Measurements from ENCODE around the gene WAPL. TPM values are rescaled to one million over a fixed set of nuclear protein-coding genes. Genes with fewer than 3 reads are reported as not detected.

The WAPL gene
- total and polyA plus RNA-seq, 2 of the 13 experiments (the other 11 are each of a cell fraction or from before 2014, with no cell fraction given): 13.2 to 43.5 TPM

DNA sequence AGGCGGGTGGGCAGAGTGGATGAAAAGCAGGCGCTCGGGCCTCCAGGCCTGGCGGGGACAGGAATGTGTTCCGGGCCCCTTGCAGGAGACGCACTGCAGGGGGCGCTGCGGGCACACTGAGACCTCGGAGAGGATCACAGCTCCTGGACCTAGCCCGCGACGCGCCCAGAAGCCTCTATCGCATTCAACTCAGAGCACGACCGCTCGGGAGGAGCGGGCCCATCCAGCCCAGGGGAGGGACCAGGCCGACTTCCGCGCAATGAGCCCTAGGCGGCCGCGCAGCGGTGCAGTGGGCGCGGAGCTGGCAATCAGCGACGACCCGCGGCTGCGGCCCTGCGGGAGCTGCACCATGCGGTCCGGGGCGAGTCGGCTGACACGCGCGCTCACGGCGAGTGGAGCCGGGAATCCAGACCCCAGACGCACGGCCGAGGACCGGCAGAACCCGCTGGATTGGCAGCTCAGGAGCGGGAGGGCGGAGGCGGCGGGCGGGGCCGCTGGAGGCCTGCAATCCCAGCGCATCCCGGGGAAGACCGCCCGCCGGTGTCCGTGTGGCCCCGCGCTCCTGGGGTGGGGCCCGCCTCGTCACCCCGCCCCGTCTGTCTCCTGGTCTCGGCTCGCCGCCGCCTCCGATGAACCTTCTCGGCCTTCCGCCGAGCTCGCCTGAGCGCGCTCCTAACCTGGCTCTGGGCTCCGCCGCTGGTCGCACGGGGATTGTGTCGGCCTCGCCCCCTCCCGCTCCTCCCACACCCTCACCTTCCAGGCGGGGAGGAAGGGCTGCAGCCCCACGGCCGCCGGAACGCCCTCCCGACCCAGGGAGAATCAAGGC, 121.5 kb downstream of the WAPL start (continued):
- TF ChIP-seq, protein P1, sequence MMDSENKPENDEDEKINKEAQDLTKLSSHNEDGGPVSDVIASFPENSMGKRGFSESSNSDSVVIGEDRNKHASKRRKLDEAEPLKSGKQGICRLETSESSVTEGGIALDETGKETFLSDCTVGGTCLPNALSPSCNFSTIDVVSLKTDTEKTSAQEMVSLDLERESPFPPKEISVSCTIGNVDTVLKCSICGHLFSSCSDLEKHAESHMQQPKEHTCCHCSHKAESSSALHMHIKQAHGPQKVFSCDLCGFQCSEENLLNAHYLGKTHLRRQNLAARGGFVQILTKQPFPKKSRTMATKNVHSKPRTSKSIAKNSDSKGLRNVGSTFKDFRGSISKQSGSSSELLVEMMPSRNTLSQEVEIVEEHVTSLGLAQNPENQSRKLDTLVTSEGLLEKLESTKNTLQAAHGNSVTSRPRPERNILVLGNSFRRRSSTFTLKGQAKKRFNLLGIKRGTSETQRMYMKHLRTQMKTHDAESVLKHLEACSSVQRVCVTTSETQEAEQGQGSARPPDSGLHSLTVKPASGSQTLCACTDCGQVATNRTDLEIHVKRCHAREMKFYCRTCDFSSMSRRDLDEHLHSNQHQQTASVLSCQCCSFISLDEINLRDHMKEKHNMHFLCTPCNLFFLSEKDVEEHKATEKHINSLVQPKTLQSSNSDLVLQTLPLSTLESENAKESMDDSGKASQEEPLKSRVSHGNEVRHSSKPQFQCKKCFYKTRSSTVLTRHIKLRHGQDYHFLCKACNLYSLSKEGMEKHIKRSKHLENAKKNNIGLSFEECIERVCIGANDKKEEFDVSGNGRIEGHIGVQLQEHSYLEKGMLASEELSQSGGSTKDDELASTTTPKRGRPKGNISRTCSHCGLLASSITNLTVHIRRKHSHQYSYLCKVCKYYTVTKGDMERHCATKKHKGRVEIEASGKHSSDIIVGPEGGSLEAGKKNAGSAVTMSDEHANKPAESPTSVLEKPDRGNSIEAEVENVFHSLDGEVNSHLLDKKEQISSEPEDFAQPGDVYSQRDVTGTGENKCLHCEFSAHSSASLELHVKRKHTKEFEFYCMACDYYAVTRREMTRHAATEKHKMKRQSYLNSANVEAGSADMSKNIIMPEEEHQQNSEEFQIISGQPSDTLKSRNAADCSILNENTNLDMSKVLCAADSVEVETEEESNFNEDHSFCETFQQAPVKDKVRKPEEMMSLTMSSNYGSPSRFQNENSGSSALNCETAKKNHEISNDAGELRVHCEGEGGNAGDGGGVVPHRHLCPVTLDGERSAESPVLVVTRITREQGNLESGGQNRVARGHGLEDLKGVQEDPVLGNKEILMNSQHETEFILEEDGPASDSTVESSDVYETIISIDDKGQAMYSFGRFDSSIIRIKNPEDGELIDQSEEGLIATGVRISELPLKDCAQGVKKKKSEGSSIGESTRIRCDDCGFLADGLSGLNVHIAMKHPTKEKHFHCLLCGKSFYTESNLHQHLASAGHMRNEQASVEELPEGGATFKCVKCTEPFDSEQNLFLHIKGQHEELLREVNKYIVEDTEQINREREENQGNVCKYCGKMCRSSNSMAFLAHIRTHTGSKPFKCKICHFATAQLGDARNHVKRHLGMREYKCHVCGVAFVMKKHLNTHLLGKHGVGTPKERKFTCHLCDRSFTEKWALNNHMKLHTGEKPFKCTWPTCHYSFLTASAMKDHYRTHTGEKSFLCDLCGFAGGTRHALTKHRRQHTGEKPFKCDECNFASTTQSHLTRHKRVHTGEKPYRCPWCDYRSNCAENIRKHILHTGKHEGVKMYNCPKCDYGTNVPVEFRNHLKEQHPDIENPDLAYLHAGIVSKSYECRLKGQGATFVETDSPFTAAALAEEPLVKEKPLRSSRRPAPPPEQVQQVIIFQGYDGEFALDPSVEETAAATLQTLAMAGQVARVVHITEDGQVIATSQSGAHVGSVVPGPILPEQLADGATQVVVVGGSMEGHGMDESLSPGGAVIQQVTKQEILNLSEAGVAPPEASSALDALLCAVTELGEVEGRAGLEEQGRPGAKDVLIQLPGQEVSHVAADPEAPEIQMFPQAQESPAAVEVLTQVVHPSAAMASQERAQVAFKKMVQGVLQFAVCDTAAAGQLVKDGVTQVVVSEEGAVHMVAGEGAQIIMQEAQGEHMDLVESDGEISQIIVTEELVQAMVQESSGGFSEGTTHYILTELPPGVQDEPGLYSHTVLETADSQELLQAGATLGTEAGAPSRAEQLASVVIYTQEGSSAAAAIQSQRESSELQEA (CRISPR knock-in tag; IDR thresholded peaks at IDR 0.05; ENCODE audit: not compliant biosample characterization): peak; percentile 73
- TF ChIP-seq IKZF4 (CRISPR knock-in tag; IDR thresholded peaks at IDR 0.05; ENCODE audit: borderline replicate concordance, low read depth, not compliant biosample characterization) (no peak), ZNF572 (CRISPR knock-in tag; IDR thresholded peaks at IDR 0.05) (0 out of 2 replicates have a peak, but pooled peaks have one; percentile 31), ZNF615 (CRISPR knock-in tag; IDR thresholded peaks at IDR 0.05; ENCODE audit: borderline replicate concordance) (no peak), RFXANK (CRISPR knock-in tag; IDR thresholded peaks at IDR 0.05) (no peak), SETDB1 (CRISPR knock-in tag; IDR thresholded peaks at IDR 0.05; ENCODE audit: borderline replicate concordance) (no peak), PPARG (CRISPR knock-in tag; conservative IDR thresholded peaks at IDR 0.05) (no peak; the same call in 1 of the 2 replicates), ZNF343 (CRISPR knock-in tag; IDR thresholded peaks at IDR 0.05) (peak; percentile 80; the same call in 1 of the 2 replicates), ZNF724P (CRISPR knock-in tag; IDR thresholded peaks at IDR 0.05; ENCODE audit: borderline replicate concordance) (peak; percentile 87), SP2 (CRISPR knock-in tag; IDR thresholded peaks at IDR 0.05) (peak; percentile 25; the same call in 1 of the 2 replicates), JARID2 (CRISPR knock-in tag; IDR thresholded peaks at IDR 0.05; ENCODE audit: insufficient replicate concordance) (no peak), SSRP1 (CRISPR knock-in tag; IDR thresholded peaks at IDR 0.05) (no peak)
- TF ChIP-seq, protein P2, sequence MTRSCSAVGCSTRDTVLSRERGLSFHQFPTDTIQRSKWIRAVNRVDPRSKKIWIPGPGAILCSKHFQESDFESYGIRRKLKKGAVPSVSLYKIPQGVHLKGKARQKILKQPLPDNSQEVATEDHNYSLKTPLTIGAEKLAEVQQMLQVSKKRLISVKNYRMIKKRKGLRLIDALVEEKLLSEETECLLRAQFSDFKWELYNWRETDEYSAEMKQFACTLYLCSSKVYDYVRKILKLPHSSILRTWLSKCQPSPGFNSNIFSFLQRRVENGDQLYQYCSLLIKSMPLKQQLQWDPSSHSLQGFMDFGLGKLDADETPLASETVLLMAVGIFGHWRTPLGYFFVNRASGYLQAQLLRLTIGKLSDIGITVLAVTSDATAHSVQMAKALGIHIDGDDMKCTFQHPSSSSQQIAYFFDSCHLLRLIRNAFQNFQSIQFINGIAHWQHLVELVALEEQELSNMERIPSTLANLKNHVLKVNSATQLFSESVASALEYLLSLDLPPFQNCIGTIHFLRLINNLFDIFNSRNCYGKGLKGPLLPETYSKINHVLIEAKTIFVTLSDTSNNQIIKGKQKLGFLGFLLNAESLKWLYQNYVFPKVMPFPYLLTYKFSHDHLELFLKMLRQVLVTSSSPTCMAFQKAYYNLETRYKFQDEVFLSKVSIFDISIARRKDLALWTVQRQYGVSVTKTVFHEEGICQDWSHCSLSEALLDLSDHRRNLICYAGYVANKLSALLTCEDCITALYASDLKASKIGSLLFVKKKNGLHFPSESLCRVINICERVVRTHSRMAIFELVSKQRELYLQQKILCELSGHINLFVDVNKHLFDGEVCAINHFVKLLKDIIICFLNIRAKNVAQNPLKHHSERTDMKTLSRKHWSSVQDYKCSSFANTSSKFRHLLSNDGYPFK (CRISPR knock-in tag; IDR thresholded peaks at IDR 0.05; ENCODE audit: borderline replicate concordance): 0 out of 2 replicates have a peak, but pooled peaks have one; percentile 63
- TF ChIP-seq, protein P3, sequence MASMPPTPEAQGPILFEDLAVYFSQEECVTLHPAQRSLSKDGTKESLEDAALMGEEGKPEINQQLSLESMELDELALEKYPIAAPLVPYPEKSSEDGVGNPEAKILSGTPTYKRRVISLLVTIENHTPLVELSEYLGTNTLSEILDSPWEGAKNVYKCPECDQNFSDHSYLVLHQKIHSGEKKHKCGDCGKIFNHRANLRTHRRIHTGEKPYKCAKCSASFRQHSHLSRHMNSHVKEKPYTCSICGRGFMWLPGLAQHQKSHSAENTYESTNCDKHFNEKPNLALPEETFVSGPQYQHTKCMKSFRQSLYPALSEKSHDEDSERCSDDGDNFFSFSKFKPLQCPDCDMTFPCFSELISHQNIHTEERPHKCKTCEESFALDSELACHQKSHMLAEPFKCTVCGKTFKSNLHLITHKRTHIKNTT (CRISPR knock-in tag; IDR thresholded peaks at IDR 0.05): no peak
